ENCODE measurements around the gene HOXA13.

Gene HOXA13

GRCh38 chr7:27205325-27206280 is 5.7 kb upstream of the HOXA13 start:
- no peak for DNase-seq

GRCh38 chr7:27204851-27205322 is 5.0 kb upstream of the HOXA13 start:
- no peak for DNase-seq

- no peak for DNase-seq
Observed at GRCh38 chr7:27203964-27204594, 4.2 kb upstream of the HOXA13 start.

- no peak for DNase-seq
Observed at GRCh38 chr7:27203365-27203953, 3.6 kb upstream of the HOXA13 start.

GRCh38 chr7:27202862-27203134 is 2.9 kb upstream of the HOXA13 start:
- DNase-seq = no peak

- DNase-seq = no peak
Observed at GRCh38 chr7:27202018-27202861, 2.3 kb upstream of the HOXA13 start.

- no peak for DNase-seq
Observed at GRCh38 chr7:27201580-27202017, 1.7 kb upstream of the HOXA13 start.

GRCh38 chr7:27200761-27201579 is 1.1 kb upstream of the HOXA13 start:
- no peak for DNase-seq

GRCh38 chr7:27198871-27199801 is 755 bp downstream of the HOXA13 start:
- no peak for DNase-seq

GRCh38 chr7:27198138-27198841 is 1.6 kb downstream of the HOXA13 start:
- DNase-seq = no peak

GRCh38 chr7:27197137-27198042 is 2.5 kb downstream of the HOXA13 start:
- no peak for DNase-seq

GRCh38 chr7:27196287-27196767 is 3.6 kb downstream of the HOXA13 start:
- DNase-seq = peak in 1 of 2 donors; percentile 55

GRCh38 chr7:27194686-27195379 is 5.1 kb downstream of the HOXA13 start:
- no peak for DNase-seq

- DNase-seq = no peak
Observed at GRCh38 chr7:27194002-27194352, 5.9 kb downstream of the HOXA13 start.

- no peak for DNase-seq
Observed at GRCh38 chr7:27193335-27194001, 6.4 kb downstream of the HOXA13 start.

GRCh38 chr7:27192546-27193334 is 7.2 kb downstream of the HOXA13 start:
- no peak for DNase-seq

Data from bone marrow (tissue), 2 donors.